Activated naive CD8-positive, alpha-beta T cell (primary cell): ENCODE data around the gene RASL10A.
"Not testable (repeated sequence)": the region's sequence is repeated elsewhere in the genome, so short reads cannot be mapped to it uniquely, and the experiment has no call there.

Experiments used
- H3K27ac Mint-ChIP-seq: one replicate; pipeline ENCODE4 v1.8.0; 2021; ENCODE audit warnings: mixed read lengths
- H3K27me3 Mint-ChIP-seq: one replicate; pipeline ENCODE4 v1.8.0; 2021; ENCODE audit warnings: mixed read lengths
- H3K36me3 Mint-ChIP-seq: one replicate; pipeline ENCODE4 v1.8.0; 2021; ENCODE audit warnings: mixed read lengths
- H3K4me1 Mint-ChIP-seq: one replicate; pipeline ENCODE4 v1.8.0; 2021; ENCODE audit warnings: low read depth, mixed read lengths
- H3K4me3 Mint-ChIP-seq: one replicate; pipeline ENCODE4 v1.8.0; 2021; ENCODE audit warnings: mild to moderate bottlenecking, mixed read lengths
- H3K9me3 Mint-ChIP-seq: one replicate; pipeline ENCODE4 v1.8.0; 2021; ENCODE audit warnings: low read depth, mixed read lengths

RASL10A gene

GRCh38 chr22:29315286-29316140 lies at the start of gene RASL10A:
TSS of gene RASL10A (minus strand) at chr22:29315697. CDS start at chr22:29315246, 451 bp downstream.
- no peaks in the 10 kb centered on the region for H3K9me3 Mint-ChIP-seq
- no peak within 1 kb of the TSS for H3K27ac Mint-ChIP-seq
- H3K4me1 Mint-ChIP-seq = peaks cover 15% of the 10 kb centered on the region
- H3K36me3 Mint-ChIP-seq = no peaks in the 10 kb centered on the region
- peak within 1 kb of the TSS; percentile 52 for H3K4me3 Mint-ChIP-seq
- peaks cover 23% of the 10 kb centered on the region for H3K27me3 Mint-ChIP-seq

- no peaks in the 10 kb centered on the region for H3K4me1 Mint-ChIP-seq
- H3K27me3 Mint-ChIP-seq = no peaks in the 10 kb centered on the region
- no peak overlapping the region for H3K4me3 Mint-ChIP-seq
- H3K9me3 Mint-ChIP-seq = no peaks in the 10 kb centered on the region
- H3K36me3 Mint-ChIP-seq = peaks cover 10% of the 10 kb centered on the region
- H3K27ac Mint-ChIP-seq = no peak overlapping the region
These were observed 44.0 kb upstream of the RASL10A start for GRCh38 chr22:29359469-29359868.

GRCh38 chr22:29357193-29357890 lies 41.8 kb upstream of the RASL10A start:
- H3K4me1 Mint-ChIP-seq, H3K27me3 Mint-ChIP-seq, H3K27ac Mint-ChIP-seq, H3K9me3 Mint-ChIP-seq, H3K4me3 Mint-ChIP-seq: not testable (repeated sequence)
- peaks cover 11% of the 10 kb centered on the region for H3K36me3 Mint-ChIP-seq

GRCh38 chr22:29353860-29354259 lies 38.4 kb upstream of the RASL10A start:
- H3K9me3 Mint-ChIP-seq = no peaks in the 10 kb centered on the region
- no peak overlapping the region for H3K27ac Mint-ChIP-seq
- H3K27me3 Mint-ChIP-seq = no peaks in the 10 kb centered on the region
- no peaks in the 10 kb centered on the region for H3K4me1 Mint-ChIP-seq
- peaks cover 3% of the 10 kb centered on the region for H3K36me3 Mint-ChIP-seq
- H3K4me3 Mint-ChIP-seq = no peak overlapping the region

GRCh38 chr22:29353286-29353685 lies 37.8 kb upstream of the RASL10A start:
- no peak overlapping the region for H3K27ac Mint-ChIP-seq
- H3K9me3 Mint-ChIP-seq = no peaks in the 10 kb centered on the region
- H3K4me3 Mint-ChIP-seq = no peak overlapping the region
- H3K4me1 Mint-ChIP-seq = no peaks in the 10 kb centered on the region
- H3K36me3 Mint-ChIP-seq = peaks cover 6% of the 10 kb centered on the region
- no peaks in the 10 kb centered on the region for H3K27me3 Mint-ChIP-seq

- no peak overlapping the region for H3K4me3 Mint-ChIP-seq
- peaks cover 6% of the 10 kb centered on the region for H3K36me3 Mint-ChIP-seq
- H3K27ac Mint-ChIP-seq = no peak overlapping the region
- H3K27me3 Mint-ChIP-seq = no peaks in the 10 kb centered on the region
- no peaks in the 10 kb centered on the region for H3K4me1 Mint-ChIP-seq
- no peaks in the 10 kb centered on the region for H3K9me3 Mint-ChIP-seq
These were observed 37.3 kb upstream of the RASL10A start for GRCh38 chr22:29352778-29353177.

GRCh38 chr22:29351891-29352290 lies 36.4 kb upstream of the RASL10A start:
- no peaks in the 10 kb centered on the region for H3K4me1 Mint-ChIP-seq
- no peaks in the 10 kb centered on the region for H3K9me3 Mint-ChIP-seq
- H3K27me3 Mint-ChIP-seq = no peaks in the 10 kb centered on the region
- no peak overlapping the region for H3K27ac Mint-ChIP-seq
- peaks cover 6% of the 10 kb centered on the region for H3K36me3 Mint-ChIP-seq
- no peak overlapping the region for H3K4me3 Mint-ChIP-seq

GRCh38 chr22:29351042-29351441 lies 35.5 kb upstream of the RASL10A start:
- H3K27ac Mint-ChIP-seq = no peak overlapping the region

GRCh38 chr22:29348956-29349355 lies 33.5 kb upstream of the RASL10A start:
- Mint-ChIP-seq H3K4me1 (no peaks in the 10 kb centered on the region), H3K36me3 (peaks cover 2% of the 10 kb centered on the region), H3K27ac (no peak overlapping the region), H3K9me3 (no peaks in the 10 kb centered on the region), H3K27me3 (no peaks in the 10 kb centered on the region), H3K4me3 (no peak overlapping the region)

More at GRCh38 chr22:29351042-29351441, 35.5 kb upstream of the RASL10A start:
- H3K4me1 Mint-ChIP-seq = no peaks in the 10 kb centered on the region
- peaks cover 6% of the 10 kb centered on the region for H3K36me3 Mint-ChIP-seq
- no peaks in the 10 kb centered on the region for H3K27me3 Mint-ChIP-seq
- H3K9me3 Mint-ChIP-seq = no peaks in the 10 kb centered on the region
- H3K4me3 Mint-ChIP-seq = no peak overlapping the region

- Mint-ChIP-seq H3K36me3 (peaks cover 2% of the 10 kb centered on the region), H3K27me3 (no peaks in the 10 kb centered on the region), H3K27ac (no peak overlapping the region)
These were observed 32.5 kb upstream of the RASL10A start for GRCh38 chr22:29348041-29348440.

GRCh38 chr22:29346659-29347058 lies 31.2 kb upstream of the RASL10A start:
- Mint-ChIP-seq H3K4me3 (no peak overlapping the region), H3K27ac (no peak overlapping the region), H3K27me3 (no peaks in the 10 kb centered on the region), H3K36me3 (peaks cover 4% of the 10 kb centered on the region), H3K4me1 (no peaks in the 10 kb centered on the region), H3K9me3 (no peaks in the 10 kb centered on the region)

More at GRCh38 chr22:29348041-29348440, 32.5 kb upstream of the RASL10A start:
- Mint-ChIP-seq H3K4me3 (no peak overlapping the region), H3K9me3 (no peaks in the 10 kb centered on the region), H3K4me1 (no peaks in the 10 kb centered on the region)

- Mint-ChIP-seq H3K27ac (no peak overlapping the region), H3K4me3 (no peak overlapping the region), H3K9me3 (no peaks in the 10 kb centered on the region), H3K36me3 (peaks cover 4% of the 10 kb centered on the region), H3K27me3 (no peaks in the 10 kb centered on the region), H3K4me1 (no peaks in the 10 kb centered on the region)
These were observed 30.4 kb upstream of the RASL10A start for GRCh38 chr22:29345932-29346331.

- H3K4me3 Mint-ChIP-seq, H3K9me3 Mint-ChIP-seq, H3K27ac Mint-ChIP-seq, H3K36me3 Mint-ChIP-seq, H3K27me3 Mint-ChIP-seq, H3K4me1 Mint-ChIP-seq: not testable (repeated sequence)
These were observed 29.4 kb upstream of the RASL10A start for GRCh38 chr22:29344889-29345288.

- Mint-ChIP-seq H3K36me3 (peaks cover 4% of the 10 kb centered on the region), H3K27ac (no peak overlapping the region), H3K9me3 (no peaks in the 10 kb centered on the region), H3K27me3 (no peaks in the 10 kb centered on the region), H3K4me3 (no peak overlapping the region), H3K4me1 (no peaks in the 10 kb centered on the region)
These were observed 28.6 kb upstream of the RASL10A start for GRCh38 chr22:29344137-29344536.

GRCh38 chr22:29343313-29343805 lies 27.9 kb upstream of the RASL10A start:
- Mint-ChIP-seq H3K4me1 (no peaks in the 10 kb centered on the region), H3K27ac (no peak overlapping the region), H3K9me3 (no peaks in the 10 kb centered on the region), H3K36me3 (peaks cover 2% of the 10 kb centered on the region), H3K27me3 (no peaks in the 10 kb centered on the region), H3K4me3 (no peak overlapping the region)
